ENCODE data around the gene MMP17. TPM values are rescaled to one million over a fixed set of nuclear protein-coding genes. Genes with fewer than 3 reads are reported as not detected.

Gene MMP17
- total RNA-seq, 1 donor from 2014 or later = 16.8 TPM

GRCh38 chr12:131853832-131854797 is 25.9 kb downstream of the MMP17 start:
- Histone ChIP-seq H3K27me3 (no peaks in the 10 kb centered on the region), H3K27ac (no peak overlapping the region), H3K4me1 (no peaks in the 10 kb centered on the region), H3K4me3 (no peak overlapping the region), H3K9me3 (no peaks in the 10 kb centered on the region), H3K36me3 (no peaks in the 10 kb centered on the region)
- TF ChIP-seq CTCF (IDR thresholded peaks at IDR 0.05) = no peak
- DNase-seq (ENCODE audit: low spot score in 2 of 2) = no peak
- intact Hi-C loops (cut with DNase I) = no loop called here

DNA sequence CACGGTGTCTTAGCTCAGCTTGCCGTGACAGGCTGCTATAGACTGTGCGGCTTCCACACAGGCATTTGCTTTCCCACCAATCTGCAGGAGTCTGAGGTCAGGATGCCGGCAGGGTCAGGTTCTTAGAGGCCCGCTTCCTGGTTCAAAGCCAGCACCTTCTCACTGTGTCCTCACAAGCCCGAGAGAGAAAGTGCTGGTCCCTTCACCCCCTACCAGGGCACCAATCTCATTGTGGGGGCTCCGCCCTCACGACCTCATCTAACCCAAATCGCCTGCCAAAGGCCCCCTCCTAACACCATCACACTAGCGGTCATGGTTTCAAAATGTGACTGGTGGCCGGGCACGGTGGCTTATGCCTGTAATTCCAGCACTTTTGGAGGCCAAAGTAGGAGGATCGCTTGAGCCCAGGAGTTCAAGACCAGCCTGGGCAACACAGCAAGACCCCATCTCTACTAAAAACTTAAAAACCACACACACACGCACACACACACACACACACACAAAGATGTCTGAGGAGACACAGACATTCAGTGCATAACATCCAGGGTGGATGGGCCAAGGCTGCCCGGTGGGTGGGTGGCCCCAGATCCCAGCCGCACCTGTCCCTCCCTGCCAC is 26.8 kb downstream of the MMP17 start:
- H3K27ac ChIP-seq = no peak overlapping the region
- no peaks in the 10 kb centered on the region for H3K36me3 ChIP-seq
- no peaks in the 10 kb centered on the region for H3K9me3 ChIP-seq
- no peak for DNase-seq (ENCODE audit: low spot score in 2 of 2)
- TF ChIP-seq CTCF (IDR thresholded peaks at IDR 0.05) = no peak
- no peaks in the 10 kb centered on the region for H3K4me1 ChIP-seq
- H3K27me3 ChIP-seq = no peaks in the 10 kb centered on the region
- intact Hi-C loops (cut with DNase I) = no loop called here
- no peak overlapping the region for H3K4me3 ChIP-seq

DNA sequence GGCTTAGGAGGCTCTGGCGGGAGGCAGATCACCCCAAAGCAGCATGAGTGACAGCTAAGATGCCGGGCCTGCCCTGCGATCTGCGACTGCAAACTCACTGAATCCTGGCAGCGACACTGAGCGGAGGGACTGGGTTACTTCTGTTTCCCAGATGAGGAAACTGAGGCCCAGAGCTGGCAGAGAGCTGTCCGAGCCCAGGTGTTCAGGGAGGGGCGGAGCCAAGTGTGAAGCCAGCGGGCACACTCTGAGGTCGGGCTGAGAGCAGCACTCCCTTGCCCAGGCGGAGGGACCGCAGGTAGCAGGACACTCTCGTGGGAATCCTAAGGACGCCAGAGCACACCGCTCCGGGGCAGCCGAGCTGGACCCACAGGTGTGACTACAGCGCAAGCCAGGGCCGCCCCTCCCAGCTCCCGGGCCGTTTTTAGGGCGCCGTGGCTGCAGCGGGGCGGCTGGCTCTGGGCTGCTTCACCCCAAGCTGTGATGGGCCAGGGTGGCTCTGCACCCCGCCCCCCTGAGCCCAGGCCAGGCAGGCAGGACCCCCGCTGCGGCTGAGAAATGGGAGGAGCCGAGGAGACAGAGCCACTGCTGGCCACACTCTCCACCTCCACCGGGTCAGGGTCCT is 27.4 kb downstream of the MMP17 start:
- TF ChIP-seq CTCF (IDR thresholded peaks at IDR 0.05) = no peak
- Histone ChIP-seq H3K27ac (no peak overlapping the region), H3K4me1 (no peaks in the 10 kb centered on the region), H3K27me3 (no peaks in the 10 kb centered on the region), H3K4me3 (no peak overlapping the region), H3K36me3 (no peaks in the 10 kb centered on the region), H3K9me3 (no peaks in the 10 kb centered on the region)
- no peak for DNase-seq (ENCODE audit: low spot score in 2 of 2)
- intact Hi-C loops (cut with DNase I) = no loop called here

GRCh38 chr12:131856366-131857097 is 28.3 kb downstream of the MMP17 start:
- no peak for DNase-seq (ENCODE audit: low spot score in 2 of 2)
- Histone ChIP-seq H3K4me3 (no peak overlapping the region), H3K27me3 (no peaks in the 10 kb centered on the region), H3K36me3 (no peaks in the 10 kb centered on the region), H3K9me3 (no peaks in the 10 kb centered on the region), H3K27ac (no peak overlapping the region), H3K4me1 (no peaks in the 10 kb centered on the region)
- intact Hi-C loops (cut with DNase I) = no loop called here
- no peak for TF ChIP-seq CTCF (IDR thresholded peaks at IDR 0.05)
